HepG2 (cell line): ENCODE measurements around the gene ASXL1. TPM values are rescaled to one million over a fixed set of nuclear protein-coding genes. Genes with fewer than 3 reads are reported as not detected.
A peak's percentile ranks its signal among the peaks of the same experiment; 100 is the strongest.

ENCODE experiments used
- CBX5 ChIP-seq: sonication (generic); formaldehyde crosslinking; IDR thresholded peaks from 2 replicates; pipeline ENCODE4 v1.4.0; 2020; ENCODE audit warnings: missing genetic modification reagents, borderline replicate concordance
- ERF ChIP-seq: IDR thresholded peaks from 2 replicates; pipeline ENCODE4 v1.6.1; 2018; ENCODE audit warnings: missing biosample characterization, missing genetic modification reagents
- HBP1 ChIP-seq: IDR thresholded peaks from 2 replicates; pipeline ENCODE4 v1.6.1; 2016; ENCODE audit warnings: low read depth, control low read depth
- KDM2A ChIP-seq: sonication (generic); formaldehyde crosslinking; IDR thresholded peaks from 2 replicates; pipeline ENCODE4 v1.4.0; 2020; ENCODE audit warnings: low read depth, missing genetic modification reagents, borderline replicate concordance
- KLF16 ChIP-seq, 2 experiments: sonication (generic) in 1 of 2; formaldehyde crosslinking in 1 of 2; IDR thresholded peaks; 2 replicates each; pipeline versions ENCODE4 v1.6.1 to v1.8.0; 2016 to 2023; ENCODE audit warnings: missing genetic modification reagents in 2 of 2, missing compliant biosample characterization in 1 of 2
- MXI1 ChIP-seq: IDR thresholded peaks from 3 replicates; pipeline ENCODE4 v1.6.1; 2012; ENCODE audit warnings: low read depth, low read length, inconsistent platforms, borderline replicate concordance
- SMARCC2 ChIP-seq: fragments of 450-650 bp; IDR thresholded peaks from 2 replicates; pipeline ENCODE4 v1.6.1; 2017; ENCODE audit warnings: antibody characterized with exemption, mild to moderate bottlenecking
- ZNF33B ChIP-seq: sonication (generic); formaldehyde crosslinking; IDR thresholded peaks from 2 replicates; pipeline ENCODE4 v1.5.1; 2020; ENCODE audit warnings: mild to moderate bottlenecking, missing genetic modification reagents
- ZNF512B ChIP-seq: sonication (generic); formaldehyde crosslinking; IDR thresholded peaks from 2 replicates; pipeline ENCODE4 v1.5.1; 2020; ENCODE audit warnings: missing genetic modification reagents, mild to moderate bottlenecking, borderline replicate concordance
- ZNF567 ChIP-seq: sonication (generic); formaldehyde crosslinking; IDR thresholded peaks from 2 replicates; pipeline ENCODE4 v1.8.1; 2023; ENCODE audit warnings: mild to moderate bottlenecking, missing genetic modification reagents, borderline replicate concordance
- ZNF629 ChIP-seq: sonication (generic); formaldehyde crosslinking; conservative IDR thresholded peaks from 2 replicates; pipeline ENCODE4 v1.5.0; 2020; ENCODE audit warnings: missing genetic modification reagents
- ZNF792 ChIP-seq: IDR thresholded peaks from 2 replicates; pipeline ENCODE4 v1.6.1; 2016
- ZXDC ChIP-seq: sonication (generic); formaldehyde crosslinking; IDR thresholded peaks from 2 replicates; pipeline ENCODE4 v1.5.0; 2020; ENCODE audit warnings: mild to moderate bottlenecking, missing genetic modification reagents
- polyA plus RNA-seq, 8 experiments: library from polyadenylated mRNA; depleted of rRNA in 3 of 8; stranded (reverse) in 7 of 8; unstranded in 1 of 8; fragments of >200 nt; fragmentation: Illumina TruSeq in 4 of 8; extraction: Trizol in 4 of 8; gene quantifications; 2 replicates each; pipeline versions ENCODE4 v1.2.1 to v1.2.3, GENCODE V29; 2011 to 2016; ENCODE audit warnings: low read depth in 4 of 8, missing spikeins in 1 of 8, mixed read lengths in 1 of 8; ENCODE audit not compliant: insufficient read depth in 1 of 8
- total RNA-seq, 5 experiments: library from RNA; depleted of rRNA; stranded (reverse); fragments of >200 nt; fragmentation: Illumina TruSeq; extraction: Trizol; gene quantifications; 2 replicates each; pipeline ENCODE4 v1.2.3, GENCODE V29; 2016; ENCODE audit warnings: low read depth in 1 of 5

ASXL1 gene
- total and polyA plus RNA-seq, 2 of the 13 experiments (the other 11 are each of a cell fraction or from before 2014, with no cell fraction given): 62.1 to 74.8 TPM

GRCh38 chr20:32329817-32330554 lies 28.1 kb upstream of the ASXL1 start (continued):
- TF ChIP-seq ZXDC (no peak), MXI1 (peak; percentile 55; the same call in 1 of the 3 replicates), SMARCC2 (0 out of 2 replicates have a peak, but pooled peaks have one; percentile 21), ERF (CRISPR knock-in tag) (peak; percentile 89), ZNF629 (0 out of 2 replicates have a peak, but pooled peaks have one; percentile 13), KDM2A (no peak; the same call in 1 of the 2 replicates), CBX5 (peak; percentile 64; the same call in 1 of the 2 replicates), ZNF792 (CRISPR knock-in tag) (peak; percentile 85), KLF16 (CRISPR knock-in tag; IDR thresholded peaks at IDR 0.05) (peak in 1 of 2 experiments; percentile 94; a peak in 2 of 4 replicates), ZNF33B (no peak), HBP1 (CRISPR knock-in tag) (peak; percentile 76; the same call in 1 of the 2 replicates), ZNF512B (no peak), ZNF567 (no peak)
